Body of pancreas (tissue), 4 donors: ENCODE measurements around the gene SPEF2.

ENCODE experiments used
- POLR2A ChIP-seq, 3 donors: fragments of 450-650 bp; IDR thresholded peaks; one replicate each; pipeline ENCODE4 v1.6.1; 2016; ENCODE audit warnings: antibody characterized with exemption in 3 of 3, mild to moderate bottlenecking in 2 of 3
- TF ChIP-seq, protein P1 (sequence below), 7 experiments: fragments of 450-650 bp in 4 of 7; fragments of 200-600 bp in 3 of 7; sonication (generic) in 3 of 7; IDR thresholded peaks; one replicate each; pipeline ENCODE4 v1.5.1; 2016 to 2019; ENCODE audit warnings: antibody characterized with exemption in 7 of 7

DNA sequence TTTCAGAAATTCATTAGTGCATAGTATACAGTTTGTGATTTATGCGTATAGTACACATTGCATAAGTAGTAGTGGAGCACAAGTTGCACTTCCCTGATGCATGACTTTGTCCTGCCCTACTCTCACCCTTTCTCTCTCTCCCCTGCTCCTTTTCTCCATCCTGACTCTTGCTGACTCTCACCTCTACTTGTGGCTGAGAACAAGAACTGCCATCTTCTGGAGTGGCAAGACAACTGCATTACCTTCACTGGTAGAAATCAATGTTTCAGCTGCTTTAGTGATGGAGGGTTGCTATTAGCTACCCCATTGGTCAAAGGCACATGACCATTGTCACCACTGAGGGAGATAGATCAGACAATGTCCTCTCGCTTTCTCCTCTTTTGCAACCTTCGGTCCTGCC is 26.9 kb downstream of the SPEF2 start:
- TF ChIP-seq, protein P1, sequence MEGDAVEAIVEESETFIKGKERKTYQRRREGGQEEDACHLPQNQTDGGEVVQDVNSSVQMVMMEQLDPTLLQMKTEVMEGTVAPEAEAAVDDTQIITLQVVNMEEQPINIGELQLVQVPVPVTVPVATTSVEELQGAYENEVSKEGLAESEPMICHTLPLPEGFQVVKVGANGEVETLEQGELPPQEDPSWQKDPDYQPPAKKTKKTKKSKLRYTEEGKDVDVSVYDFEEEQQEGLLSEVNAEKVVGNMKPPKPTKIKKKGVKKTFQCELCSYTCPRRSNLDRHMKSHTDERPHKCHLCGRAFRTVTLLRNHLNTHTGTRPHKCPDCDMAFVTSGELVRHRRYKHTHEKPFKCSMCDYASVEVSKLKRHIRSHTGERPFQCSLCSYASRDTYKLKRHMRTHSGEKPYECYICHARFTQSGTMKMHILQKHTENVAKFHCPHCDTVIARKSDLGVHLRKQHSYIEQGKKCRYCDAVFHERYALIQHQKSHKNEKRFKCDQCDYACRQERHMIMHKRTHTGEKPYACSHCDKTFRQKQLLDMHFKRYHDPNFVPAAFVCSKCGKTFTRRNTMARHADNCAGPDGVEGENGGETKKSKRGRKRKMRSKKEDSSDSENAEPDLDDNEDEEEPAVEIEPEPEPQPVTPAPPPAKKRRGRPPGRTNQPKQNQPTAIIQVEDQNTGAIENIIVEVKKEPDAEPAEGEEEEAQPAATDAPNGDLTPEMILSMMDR (IDR thresholded peaks at IDR 0.05): no peak
- TF ChIP-seq POLR2A (IDR thresholded peaks at IDR 0.05): no peak
